ENCODE measurements around the gene FN3KRP.
A peak's percentile ranks its signal among the peaks of the same experiment; 100 is the strongest.

FN3KRP gene

GRCh38 chr17:82698065-82698973 lies 18.2 kb upstream of the FN3KRP start, which contains the start of gene RAB40B:
RAB40B (minus strand) TSS chr17:82698698; CDS start chr17:82698596, 102 bp downstream.
- peak; percentile 97 for ATAC-seq
- no peak for TF ChIP-seq POU6F1 (CRISPR knock-in tag; IDR thresholded peaks at IDR 0.05; ENCODE audit: borderline replicate concordance, low read depth)
- no peak for TF ChIP-seq ARNTL (CRISPR knock-in tag; IDR thresholded peaks at IDR 0.05; ENCODE audit: borderline replicate concordance, low read depth)
- TF ChIP-seq ZFP3 (CRISPR knock-in tag; IDR thresholded peaks at IDR 0.05) = no peak
- no peak for TF ChIP-seq RARB (CRISPR knock-in tag; IDR thresholded peaks at IDR 0.05)
- no peak for TF ChIP-seq BACH2 (CRISPR knock-in tag; IDR thresholded peaks at IDR 0.05; ENCODE audit: borderline replicate concordance)
- TF ChIP-seq ZFP30 (CRISPR knock-in tag; IDR thresholded peaks at IDR 0.05) = no peak
- no peak for TF ChIP-seq SNAI2 (CRISPR knock-in tag; IDR thresholded peaks at IDR 0.05)
- TF ChIP-seq, protein P1, sequence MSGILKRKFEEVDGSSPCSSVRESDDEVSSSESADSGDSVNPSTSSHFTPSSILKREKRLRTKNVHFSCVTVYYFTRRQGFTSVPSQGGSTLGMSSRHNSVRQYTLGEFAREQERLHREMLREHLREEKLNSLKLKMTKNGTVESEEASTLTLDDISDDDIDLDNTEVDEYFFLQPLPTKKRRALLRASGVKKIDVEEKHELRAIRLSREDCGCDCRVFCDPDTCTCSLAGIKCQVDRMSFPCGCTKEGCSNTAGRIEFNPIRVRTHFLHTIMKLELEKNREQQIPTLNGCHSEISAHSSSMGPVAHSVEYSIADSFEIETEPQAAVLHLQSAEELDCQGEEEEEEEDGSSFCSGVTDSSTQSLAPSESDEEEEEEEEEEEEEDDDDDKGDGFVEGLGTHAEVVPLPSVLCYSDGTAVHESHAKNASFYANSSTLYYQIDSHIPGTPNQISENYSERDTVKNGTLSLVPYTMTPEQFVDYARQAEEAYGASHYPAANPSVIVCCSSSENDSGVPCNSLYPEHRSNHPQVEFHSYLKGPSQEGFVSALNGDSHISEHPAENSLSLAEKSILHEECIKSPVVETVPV (CRISPR knock-in tag; IDR thresholded peaks at IDR 0.05) = no peak
- TF ChIP-seq ESRRG (CRISPR knock-in tag; IDR thresholded peaks at IDR 0.05) = no peak
- TF ChIP-seq GLIS3 (CRISPR knock-in tag; IDR thresholded peaks at IDR 0.05) = no peak
- no peak for TF ChIP-seq OSR1 (CRISPR knock-in tag; IDR thresholded peaks at IDR 0.05)
- no peak for TF ChIP-seq ZNF70 (CRISPR knock-in tag; IDR thresholded peaks at IDR 0.05)
- TF ChIP-seq ZNF8 (CRISPR knock-in tag; IDR thresholded peaks at IDR 0.05) = no peak
- no peak for TF ChIP-seq TCF4 (CRISPR knock-in tag; IDR thresholded peaks at IDR 0.05; ENCODE audit: borderline replicate concordance)
- TF ChIP-seq TSHZ2 (CRISPR knock-in tag; IDR thresholded peaks at IDR 0.05) = no peak
- TF ChIP-seq, protein P2, sequence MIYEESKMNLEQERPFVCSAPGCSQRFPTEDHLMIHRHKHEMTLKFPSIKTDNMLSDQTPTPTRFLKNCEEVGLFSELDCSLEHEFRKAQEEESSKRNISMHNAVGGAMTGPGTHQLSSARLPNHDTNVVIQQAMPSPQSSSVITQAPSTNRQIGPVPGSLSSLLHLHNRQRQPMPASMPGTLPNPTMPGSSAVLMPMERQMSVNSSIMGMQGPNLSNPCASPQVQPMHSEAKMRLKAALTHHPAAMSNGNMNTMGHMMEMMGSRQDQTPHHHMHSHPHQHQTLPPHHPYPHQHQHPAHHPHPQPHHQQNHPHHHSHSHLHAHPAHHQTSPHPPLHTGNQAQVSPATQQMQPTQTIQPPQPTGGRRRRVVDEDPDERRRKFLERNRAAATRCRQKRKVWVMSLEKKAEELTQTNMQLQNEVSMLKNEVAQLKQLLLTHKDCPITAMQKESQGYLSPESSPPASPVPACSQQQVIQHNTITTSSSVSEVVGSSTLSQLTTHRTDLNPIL (CRISPR knock-in tag; IDR thresholded peaks at IDR 0.05; ENCODE audit: low read depth) = no peak
- no peak for TF ChIP-seq CSDC2 (CRISPR knock-in tag; IDR thresholded peaks at IDR 0.05)

DNA sequence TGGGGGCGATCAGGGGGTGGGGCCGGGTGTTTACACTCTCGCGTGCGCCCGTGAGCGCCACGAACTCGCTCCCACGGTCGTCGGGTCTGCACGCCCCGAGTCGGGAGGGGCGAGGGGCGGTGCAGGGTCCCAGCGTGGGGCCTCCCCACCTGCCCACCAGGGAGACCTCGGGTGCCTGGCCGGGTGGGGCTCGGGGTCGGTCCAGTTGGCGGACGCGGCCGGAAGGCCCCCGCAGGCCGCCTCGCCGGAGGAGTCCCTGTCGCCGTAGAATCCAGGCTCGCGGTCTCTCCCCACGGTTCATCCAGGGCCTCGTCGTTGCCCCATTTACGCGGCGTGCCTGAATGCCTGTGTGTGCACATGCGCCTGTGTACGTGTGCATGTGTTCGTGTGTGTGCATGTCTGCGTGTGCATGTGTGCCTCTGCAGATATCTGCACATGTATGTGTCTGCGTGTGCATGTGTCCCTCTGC lies 17.5 kb upstream of the FN3KRP start:
- TF ChIP-seq CSDC2 (CRISPR knock-in tag; IDR thresholded peaks at IDR 0.05) (no peak), ISL1 (CRISPR knock-in tag; IDR thresholded peaks at IDR 0.05) (no peak), ZFP3 (CRISPR knock-in tag; IDR thresholded peaks at IDR 0.05) (no peak), TOX (CRISPR knock-in tag; IDR thresholded peaks at IDR 0.05; ENCODE audit: borderline replicate concordance) (no peak), PPARA (CRISPR knock-in tag; IDR thresholded peaks at IDR 0.05; ENCODE audit: borderline replicate concordance) (no peak), TCF4 (CRISPR knock-in tag; IDR thresholded peaks at IDR 0.05; ENCODE audit: borderline replicate concordance) (no peak), ZNF8 (CRISPR knock-in tag; IDR thresholded peaks at IDR 0.05) (no peak), ZNF565 (CRISPR knock-in tag; conservative IDR thresholded peaks at IDR 0.05; ENCODE audit: low read depth) (no peak), BACH2 (CRISPR knock-in tag; IDR thresholded peaks at IDR 0.05; ENCODE audit: borderline replicate concordance) (no peak), ZNF70 (CRISPR knock-in tag; IDR thresholded peaks at IDR 0.05) (no peak), RARB (CRISPR knock-in tag; IDR thresholded peaks at IDR 0.05) (no peak), POU6F1 (CRISPR knock-in tag; IDR thresholded peaks at IDR 0.05; ENCODE audit: borderline replicate concordance, low read depth) (no peak), PATZ1 (CRISPR knock-in tag; IDR thresholded peaks at IDR 0.05; ENCODE audit: borderline replicate concordance) (no peak)
- TF ChIP-seq, protein P2 (CRISPR knock-in tag; IDR thresholded peaks at IDR 0.05; ENCODE audit: low read depth) = no peak
- ATAC-seq = peak; percentile 34

All from SK-N-SH treated with all-trans-retinoic acid at 6 μM for 48 hours (cell line).